Stromal cell of bone marrow (primary cell): ENCODE data around the gene DYNC2I2.
"Not testable (repeated sequence)": the region's sequence is repeated elsewhere in the genome, so short reads cannot be mapped to it uniquely, and the experiment has no call there.

Experiments
- DNase-seq: peaks from one replicate; pipeline ENCODE4 v3.0.0-alpha.2; 2012; ENCODE audit warnings: low read depth

Gene DYNC2I2

DNA sequence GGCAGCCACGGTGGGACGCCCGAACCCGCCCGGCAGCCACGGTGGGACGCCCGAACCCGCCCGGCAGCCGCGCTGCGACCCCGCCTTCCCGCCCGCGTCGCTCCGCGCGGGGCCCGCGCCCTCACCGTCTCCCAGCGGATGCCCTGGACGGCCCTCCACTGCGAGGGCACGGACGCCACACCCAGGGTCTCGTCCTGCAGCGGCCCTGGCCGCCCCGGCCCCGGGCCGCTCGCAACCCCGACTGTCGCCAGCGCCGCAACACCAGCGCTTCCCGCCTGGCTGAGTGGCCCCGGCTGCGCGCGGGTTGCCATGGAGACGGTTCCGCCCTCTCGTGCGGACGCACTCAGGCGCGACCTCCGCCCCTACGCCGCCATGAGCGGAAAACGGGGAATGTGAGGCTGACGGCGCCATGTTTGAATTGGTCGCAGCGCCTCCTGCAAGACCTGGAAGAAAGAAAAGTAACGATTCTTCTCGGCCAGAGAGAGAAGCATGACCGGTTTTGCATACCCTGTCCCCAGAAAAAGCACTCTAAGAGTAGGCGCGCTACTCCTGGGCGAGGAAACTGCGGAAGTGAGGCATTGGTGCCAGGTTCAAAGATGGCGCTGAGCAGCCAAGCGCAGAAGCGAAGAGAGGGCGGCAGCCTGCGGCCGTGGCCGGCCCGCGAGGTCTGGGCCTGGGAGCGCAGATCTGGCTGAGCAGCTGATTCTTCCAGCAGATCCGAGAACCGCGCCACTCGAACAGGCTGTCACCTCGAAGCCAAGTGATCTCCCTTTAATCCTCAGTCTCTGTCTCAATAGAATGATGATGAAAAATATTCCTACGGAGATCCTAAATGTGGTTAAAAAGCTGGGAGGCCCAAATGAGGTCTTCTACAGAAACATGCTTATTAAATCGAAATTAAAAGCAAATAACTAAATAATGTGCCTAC lies at the start of gene DYNC2I2:
DYNC2I2 (minus strand) TSS at position 432 of the 928 bp plus-strand sequence; CDS start at position 311, 121 bp downstream.
- peak; percentile 86 for DNase-seq

- DNase-seq: no peak
Measured at GRCh38 chr9:128706045-128706444, 49.4 kb upstream of the DYNC2I2 start.

- DNase-seq: no peak
Measured at GRCh38 chr9:128705051-128705965, 48.7 kb upstream of the DYNC2I2 start.

- no peak for DNase-seq
Measured at GRCh38 chr9:128704356-128704670, 47.7 kb upstream of the DYNC2I2 start.

GRCh38 chr9:128703616-128704355 lies 47.1 kb upstream of the DYNC2I2 start:
- no peak for DNase-seq

GRCh38 chr9:128702949-128703615 lies 46.4 kb upstream of the DYNC2I2 start:
- DNase-seq: no peak

GRCh38 chr9:128702445-128702948 lies 45.9 kb upstream of the DYNC2I2 start, which contains the start of gene PKN3:
Gene PKN3, plus strand, starts transcription at chr9:128702503. Its CDS starts 413 bp downstream, at chr9:128702916.
- peak; percentile 58 for DNase-seq

DNA sequence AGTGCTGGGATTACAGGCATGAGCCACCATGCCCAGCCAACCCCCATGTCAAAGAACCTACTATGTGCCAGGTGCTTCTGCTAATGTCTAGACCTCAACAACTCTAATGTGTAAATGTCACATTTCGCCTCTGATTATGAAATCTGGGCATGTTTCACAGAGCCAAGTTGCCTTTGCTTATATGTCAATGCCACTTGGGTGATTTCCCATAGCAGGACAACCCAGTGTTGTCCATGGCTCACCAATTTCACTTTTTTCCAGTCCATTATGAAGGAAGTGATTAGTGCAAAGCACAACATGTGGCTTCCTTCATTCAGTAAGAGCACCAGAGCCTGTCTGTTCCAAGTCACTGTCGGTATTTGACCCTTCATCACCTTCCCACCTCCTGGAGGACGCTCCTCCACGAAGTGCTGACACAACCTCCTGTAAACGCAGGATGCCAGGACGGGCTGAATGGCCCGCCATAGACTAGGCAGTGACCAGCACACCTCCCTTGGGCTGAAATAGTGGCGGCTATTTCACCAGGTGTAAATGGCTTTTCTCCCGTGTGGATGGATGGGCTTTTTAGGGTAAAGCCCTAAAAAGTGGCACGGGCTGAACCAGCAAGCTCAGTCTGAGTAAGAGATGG lies 44.7 kb upstream of the DYNC2I2 start:
- DNase-seq: no peak

DNA sequence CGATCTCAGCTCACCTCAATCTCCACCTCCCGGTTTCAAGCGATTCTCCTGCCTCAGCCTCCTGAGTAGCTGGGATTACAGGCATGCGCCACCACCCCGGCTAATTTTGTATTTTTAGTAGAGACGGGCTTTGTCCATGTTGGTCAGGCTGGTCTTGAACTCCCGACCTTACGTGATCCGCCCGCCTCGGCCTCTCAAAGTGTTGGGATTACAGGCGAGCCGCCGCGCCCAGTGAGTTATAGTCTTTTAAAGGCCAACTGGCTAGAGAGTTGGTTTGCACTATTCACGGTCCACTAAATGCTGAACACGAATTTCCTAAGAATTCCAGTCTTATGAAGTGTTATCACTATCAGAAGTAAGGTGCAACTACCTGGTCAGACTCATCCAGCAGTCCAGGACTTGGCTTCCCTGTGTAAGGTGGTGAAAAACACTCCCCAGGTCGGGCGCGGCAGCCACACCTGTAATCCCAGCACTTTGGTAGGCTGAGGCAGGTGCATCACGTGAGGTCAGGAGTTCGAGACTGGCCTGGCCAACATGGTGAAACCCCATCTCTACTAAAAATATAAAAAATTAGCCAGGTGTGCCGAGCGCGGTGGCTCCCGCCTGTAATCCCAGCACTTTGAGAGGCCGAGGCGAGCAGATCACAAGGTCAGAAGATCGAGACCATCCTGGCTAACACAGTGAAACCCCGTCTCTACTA lies 42.6 kb upstream of the DYNC2I2 start:
- not testable (repeated sequence) for DNase-seq

DNA sequence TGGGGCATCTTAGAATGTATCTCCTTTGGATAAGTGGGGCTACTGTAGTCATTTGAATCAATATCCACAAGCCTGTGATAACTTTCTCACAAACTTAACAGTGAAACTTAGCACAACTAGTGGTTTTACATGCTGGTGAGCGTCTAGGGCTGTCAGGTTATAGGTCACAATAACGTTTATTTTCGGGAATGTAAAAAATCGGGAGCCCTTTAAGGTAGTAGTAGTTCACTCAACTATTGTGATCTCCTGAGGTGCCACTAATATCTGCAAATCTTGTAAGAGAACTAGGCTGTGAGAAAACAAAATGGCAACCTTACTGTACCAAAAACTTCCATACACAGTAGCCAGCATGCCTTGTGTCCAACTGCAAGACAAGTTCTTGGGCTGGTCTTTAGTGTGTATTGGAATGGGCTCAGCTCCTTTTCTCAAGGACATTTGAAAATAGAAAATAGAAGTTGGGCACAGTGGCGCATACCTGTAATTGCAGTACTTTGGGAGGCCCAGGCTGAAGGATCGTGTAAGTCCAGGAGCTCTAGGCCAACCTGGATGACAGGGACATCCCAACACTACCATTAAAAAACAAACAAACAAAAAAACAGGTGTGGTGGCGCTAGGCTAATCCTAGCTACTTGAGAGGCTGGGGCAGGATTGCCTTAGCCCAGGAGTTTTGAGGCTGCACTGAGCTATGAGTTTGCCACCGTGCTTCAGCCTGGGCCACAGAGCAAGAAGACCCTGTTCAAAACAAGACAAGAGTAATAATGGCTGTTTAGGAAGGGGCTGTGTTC lies 40.5 kb upstream of the DYNC2I2 start:
- no peak for DNase-seq

DNA sequence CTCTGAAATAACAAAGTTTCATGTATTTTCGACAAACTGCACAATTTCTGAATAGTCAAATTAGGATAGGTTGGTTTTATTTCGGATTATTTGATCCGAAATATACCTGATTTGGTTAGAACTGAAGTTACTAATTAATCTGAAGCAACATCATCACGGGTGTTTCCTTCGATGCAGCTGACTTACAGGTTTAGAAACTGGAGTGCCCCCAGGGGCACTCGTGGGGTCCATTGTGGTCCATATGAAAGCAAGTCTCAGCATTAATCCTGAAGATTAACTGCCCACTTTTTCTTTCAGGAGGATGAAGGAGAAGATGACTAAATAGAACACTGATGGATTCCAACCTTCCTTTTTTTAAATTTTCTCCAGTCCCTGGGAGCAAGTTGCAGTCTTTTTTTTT lies 37.7 kb upstream of the DYNC2I2 start:
- DNase-seq: no peak

GRCh38 chr9:128693738-128694137 lies 37.1 kb upstream of the DYNC2I2 start:
- DNase-seq: not testable (repeated sequence)

DNA sequence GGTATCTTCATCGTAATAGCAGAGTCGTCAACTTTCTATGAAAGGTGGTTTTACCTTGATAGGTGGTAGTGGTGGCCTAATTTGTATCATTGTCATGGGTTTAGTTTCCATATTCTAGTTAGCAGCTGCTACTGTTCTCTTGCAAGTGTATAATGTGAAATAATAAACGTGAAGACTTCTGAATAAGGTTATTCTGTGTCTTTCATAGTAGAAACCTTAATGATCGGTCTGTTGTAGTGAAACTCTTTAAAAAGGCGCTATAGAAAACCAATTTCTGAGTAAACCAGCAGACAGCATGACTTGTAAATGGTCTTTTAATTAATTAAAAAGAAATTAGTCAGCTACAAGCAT lies 34.0 kb upstream of the DYNC2I2 start:
- no peak for DNase-seq

- DNase-seq: peak; percentile 26
Measured at GRCh38 chr9:128689820-128690683, 33.4 kb upstream of the DYNC2I2 start.

DNA sequence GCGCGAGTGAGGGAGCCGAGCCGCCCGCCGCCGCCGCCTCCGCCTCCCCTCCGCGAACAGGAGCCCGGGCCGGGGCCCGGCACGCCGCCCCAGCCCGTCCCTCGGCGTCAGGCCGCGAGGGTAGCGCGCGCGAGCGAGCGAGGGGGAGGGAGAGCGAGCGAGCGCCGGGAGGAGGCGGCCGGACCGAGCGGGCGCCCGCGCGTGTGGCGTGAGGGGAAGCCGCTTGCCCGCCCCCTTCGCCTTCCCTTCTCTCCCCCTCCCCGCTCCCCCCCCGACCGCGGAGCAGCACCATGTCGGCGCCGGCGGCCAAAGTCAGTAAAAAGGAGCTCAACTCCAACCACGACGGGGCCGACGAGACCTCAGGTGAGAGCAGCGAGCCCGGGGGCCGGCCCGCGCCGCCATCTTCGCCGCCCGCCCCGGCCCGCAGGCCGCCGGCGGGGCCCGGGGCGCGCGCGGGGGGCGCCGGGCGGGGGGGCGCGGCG lies 32.7 kb upstream of the DYNC2I2 start:
- peak; percentile 27 for DNase-seq

- peak; percentile 85 for DNase-seq
Measured at GRCh38 chr9:128688501-128689292, 32.0 kb upstream of the DYNC2I2 start, which contains the start of gene SET. Gene SET, plus strand, starts transcription at chr9:128689222. Its CDS starts 361 bp downstream, at chr9:128689583.

DNA sequence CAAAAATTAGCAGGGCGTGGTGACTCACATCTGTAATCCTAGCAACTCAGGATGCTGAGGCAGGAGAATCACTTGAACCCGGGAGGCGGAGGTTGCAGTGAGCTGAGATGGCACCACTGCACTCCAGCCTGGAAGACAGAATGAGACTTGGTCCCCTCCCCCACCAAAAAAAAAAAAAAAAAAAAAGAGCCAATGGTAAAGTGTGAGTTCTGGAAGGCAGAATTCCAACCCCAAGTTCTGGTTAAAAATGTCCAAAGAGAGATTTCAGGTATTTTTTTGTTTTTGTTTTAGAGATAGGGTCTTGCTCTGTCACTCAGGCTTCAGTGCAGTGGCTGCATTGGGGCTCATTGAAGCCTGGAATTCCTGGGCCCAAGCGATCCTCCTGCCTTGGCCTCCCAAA lies 30.8 kb upstream of the DYNC2I2 start:
- no peak for DNase-seq
